GM19238 (cell line): Measurements from ENCODE around the gene THTPA.
"Not testable (repeated sequence)": the region's sequence is repeated elsewhere in the genome, so short reads cannot be mapped to it uniquely, and the experiment has no call there.

Experiments used
- DNase-seq: peaks from one replicate; pipeline ENCODE4 v3.0.0; 2011; ENCODE audit warnings: low spot score; ENCODE audit not compliant: insufficient read length

THTPA gene

DNA sequence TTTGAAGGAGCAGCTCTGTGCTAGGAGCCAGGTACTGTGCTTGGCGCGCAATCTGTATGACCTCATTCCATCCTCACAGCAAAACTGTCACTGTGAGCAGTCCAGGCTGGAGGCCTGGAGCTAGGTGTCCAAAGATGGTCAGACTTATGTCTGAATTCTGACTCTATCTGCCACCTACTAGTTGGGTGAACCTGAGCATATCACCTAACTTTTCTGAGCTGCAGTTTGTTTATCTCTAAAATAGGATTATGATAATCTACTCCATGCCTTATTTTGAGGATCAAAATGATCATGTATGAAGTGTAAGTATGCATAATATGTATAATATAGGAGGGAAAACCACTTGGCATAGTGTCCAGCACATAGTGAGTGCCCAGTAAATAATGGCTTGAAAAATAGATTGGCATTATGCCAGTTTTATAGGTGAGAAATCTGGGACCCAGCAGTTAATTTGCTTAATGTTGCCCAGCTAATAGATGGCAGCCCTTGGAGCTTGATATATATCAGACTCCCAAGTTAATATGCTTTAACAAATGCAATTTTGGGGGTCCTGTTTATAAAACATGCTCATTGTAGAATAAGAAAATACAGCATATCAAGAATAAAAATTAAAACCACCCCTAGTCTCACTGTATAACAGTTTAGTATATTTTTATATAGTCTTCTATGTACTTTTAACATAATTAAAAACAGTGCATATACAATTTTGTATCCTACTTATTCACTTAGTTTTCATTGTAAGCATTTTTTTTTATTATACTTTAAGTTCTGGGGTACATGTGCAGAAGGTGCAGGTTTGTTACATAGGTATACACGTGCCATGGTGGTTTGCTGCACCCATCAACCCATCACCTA, 27.1 kb downstream of the THTPA start:
- no peak for DNase-seq

GRCh38 chr14:23583761-23584526, 27.9 kb downstream of the THTPA start:
- DNase-seq: not testable (repeated sequence)

DNA sequence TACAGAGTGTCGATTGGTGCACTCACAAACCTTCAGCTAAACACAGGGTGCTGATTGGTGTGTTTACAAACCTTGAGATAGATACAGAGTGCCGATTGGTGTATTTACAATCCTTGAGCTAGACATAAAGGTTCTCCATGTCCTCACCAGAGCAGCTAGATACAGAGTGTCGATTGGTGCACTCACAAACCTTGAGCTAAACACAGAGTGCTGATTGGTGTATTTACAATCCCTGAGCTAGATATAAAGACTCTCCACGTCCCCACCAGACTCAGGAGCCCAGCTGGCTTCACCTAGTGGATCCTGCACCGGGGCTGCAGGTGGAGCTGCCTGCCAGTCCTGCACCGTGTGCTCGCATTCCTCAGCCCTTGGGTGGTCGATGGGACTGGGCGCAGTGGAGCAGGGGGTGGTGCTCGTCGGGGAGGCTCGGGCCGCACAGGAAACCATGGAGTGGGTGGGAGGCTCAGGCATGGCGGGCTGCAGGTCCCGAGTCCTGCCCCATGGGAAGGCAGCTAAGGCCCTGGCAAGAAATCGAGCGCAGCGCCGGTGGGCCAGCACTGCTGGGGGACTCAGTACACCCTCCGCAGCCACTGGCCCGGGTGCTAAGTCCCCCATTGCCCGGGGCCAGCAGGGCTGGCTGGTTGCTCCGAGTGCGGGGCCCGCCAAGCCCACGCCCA, 28.6 kb downstream of the THTPA start:
- not testable (repeated sequence) for DNase-seq

DNA sequence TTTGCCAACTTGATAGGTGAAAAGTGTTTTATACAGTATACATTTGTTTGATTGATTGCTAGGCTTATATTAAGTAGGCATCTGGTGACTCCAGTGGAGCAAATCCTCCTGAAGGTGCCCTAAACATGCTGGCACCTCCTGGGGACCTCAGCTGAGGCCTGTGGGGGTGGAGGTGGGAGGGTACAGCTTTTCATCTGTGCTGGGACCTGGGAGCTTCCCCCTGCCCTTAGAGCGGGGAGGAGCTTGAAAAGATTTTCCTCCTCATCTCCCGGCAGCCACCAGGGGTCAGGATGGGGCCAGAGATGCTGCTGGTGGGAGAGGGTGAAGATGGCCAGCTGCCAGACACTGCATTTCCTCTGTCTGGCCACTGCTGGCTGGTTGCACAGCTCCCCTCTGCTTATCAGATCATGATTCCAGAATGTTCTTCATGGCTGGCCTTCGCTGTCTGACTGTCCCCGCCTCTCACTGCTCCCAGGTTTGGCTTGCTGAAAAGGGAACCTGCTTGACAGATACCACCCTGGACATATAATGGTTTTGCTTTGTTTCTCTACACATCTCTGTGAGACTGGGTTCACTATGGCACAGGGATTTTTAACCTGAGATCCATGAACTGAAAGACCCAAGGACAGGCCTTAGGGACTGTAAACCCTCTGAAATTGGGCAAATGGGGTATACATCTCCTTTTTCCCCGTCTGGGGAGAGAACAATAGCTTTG, 33.0 kb downstream of the THTPA start:
- DNase-seq: peak; percentile 91

DNA sequence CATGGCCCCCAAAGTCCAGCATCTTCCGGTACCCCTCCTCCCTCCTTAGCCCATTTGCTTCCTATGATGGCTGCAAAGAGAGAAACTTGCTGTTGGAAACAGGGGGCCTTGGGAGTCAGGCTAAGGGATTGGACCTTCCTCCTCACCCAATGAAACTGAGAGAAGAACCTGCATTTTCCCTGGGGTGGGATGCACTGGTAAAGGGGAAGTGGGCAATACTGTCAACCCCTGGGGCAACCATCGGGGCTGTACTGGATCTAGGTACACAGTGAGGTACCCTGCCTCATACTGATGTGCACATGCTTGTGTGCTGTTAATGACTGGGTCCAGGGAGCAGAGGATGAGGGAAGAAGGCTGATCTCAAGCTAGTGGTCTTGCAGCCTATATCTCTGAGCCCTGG, 33.5 kb downstream of the THTPA start:
- no peak for DNase-seq

- no peak for DNase-seq
These were observed 34.1 kb downstream of the THTPA start for GRCh38 chr14:23590198-23590597.

GRCh38 chr14:23594191-23594590, 38.1 kb downstream of the THTPA start:
- DNase-seq: not testable (repeated sequence)

GRCh38 chr14:23600322-23600707, 44.2 kb downstream of the THTPA start:
- DNase-seq: no peak

- no peak for DNase-seq
These were observed 44.7 kb downstream of the THTPA start for GRCh38 chr14:23600806-23601205.

DNA sequence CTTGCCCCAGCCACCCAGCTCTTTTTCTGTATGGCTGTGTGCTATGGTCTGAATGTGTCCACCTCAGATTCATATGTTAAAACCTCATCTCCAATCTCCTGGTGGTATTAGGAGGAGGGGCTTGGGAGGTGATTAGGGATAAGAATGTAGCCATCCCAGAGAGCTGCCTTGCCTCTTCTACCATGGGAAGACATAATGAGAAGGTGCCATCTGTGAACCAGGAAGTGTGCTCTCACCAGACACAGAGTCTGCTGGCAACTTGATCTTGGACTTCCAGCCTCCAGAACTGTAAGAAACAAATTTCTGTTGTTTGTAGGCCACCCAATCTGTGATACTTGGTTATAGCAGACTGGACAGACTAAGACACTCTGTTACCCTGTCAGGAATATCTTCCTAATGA, 45.4 kb downstream of the THTPA start:
- DNase-seq: no peak

DNA sequence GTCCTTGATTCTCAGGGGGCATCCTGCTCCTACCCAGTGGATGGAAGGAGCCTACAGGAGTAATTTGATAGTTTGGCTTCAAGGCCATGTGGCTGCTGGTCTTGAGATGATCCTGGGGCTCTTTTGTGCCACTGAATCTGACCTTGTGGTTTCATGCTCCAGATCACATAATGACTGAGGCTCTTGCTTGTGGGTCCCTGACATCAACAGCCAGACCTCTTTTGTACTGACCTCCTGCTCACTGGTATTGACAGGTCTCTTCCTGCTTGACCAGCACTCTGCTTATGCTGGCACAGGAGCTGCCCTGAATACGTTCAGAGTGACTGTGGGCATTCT, 45.7 kb downstream of the THTPA start:
- DNase-seq: no peak

- no peak for DNase-seq
These were observed 46.4 kb downstream of the THTPA start for GRCh38 chr14:23602181-23603095.

DNA sequence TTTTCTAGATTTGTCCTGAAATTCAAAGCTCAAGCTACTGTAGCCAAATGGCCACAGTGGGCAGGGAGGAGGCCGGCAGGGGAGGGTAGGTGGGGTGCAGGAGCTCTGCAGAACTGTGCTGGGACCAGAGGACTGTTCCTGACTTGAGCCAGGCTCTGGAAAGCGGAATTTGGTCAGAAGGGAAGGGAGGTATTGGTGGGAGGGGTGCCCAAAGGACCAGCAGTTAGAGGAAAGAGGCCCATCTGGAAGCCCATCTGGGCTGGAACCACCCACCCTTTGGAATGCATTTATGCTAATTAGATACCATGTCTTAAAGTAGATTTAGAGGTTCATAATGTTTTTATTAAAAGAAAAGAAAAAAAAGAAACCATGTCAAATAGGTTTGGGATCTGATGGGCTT, 47.0 kb downstream of the THTPA start:
- no peak for DNase-seq

DNA sequence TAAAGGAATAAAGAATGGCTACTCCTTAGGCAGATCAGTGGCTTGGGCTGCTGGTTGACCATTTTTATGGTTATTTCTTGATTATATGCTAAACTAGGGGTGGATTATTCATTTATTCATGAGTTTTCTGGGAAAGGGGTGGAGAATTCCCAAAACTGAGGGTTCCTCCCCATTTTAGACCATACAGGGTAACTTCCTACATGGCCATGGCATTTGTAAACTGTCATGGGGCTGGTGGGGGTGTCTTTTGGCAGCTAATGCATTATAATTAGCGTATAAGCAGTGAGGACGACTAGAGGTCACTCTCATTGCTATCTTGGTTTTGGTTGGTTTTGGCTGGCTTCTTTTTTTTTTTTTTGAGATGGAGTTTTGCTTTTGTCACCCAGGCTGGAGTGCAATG, 48.1 kb downstream of the THTPA start:
- no peak for DNase-seq

- DNase-seq: no peak
These were observed 48.7 kb downstream of the THTPA start for GRCh38 chr14:23604675-23605170.

- peak; percentile 25 for DNase-seq
These were observed 50.0 kb downstream of the THTPA start for GRCh38 chr14:23605931-23606585.

DNA sequence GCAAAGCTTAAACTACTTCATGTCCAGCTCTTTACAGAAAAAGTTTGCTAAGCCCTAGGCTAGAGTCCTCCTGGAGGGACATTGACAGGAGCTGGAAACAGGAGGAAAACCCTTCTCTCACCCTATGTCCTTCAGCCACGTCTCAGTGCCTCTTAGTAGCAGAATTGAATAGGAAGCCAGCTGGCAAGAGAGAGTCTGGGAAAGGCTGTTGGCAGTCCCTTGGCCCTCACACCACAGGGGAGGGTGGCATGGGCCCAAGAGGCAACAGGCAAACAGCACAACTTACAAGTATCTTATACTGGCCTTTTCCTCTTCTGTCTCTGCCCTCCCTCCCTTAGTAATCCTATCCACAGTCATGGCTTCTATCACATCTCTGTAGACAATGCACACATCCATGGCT, 52.4 kb downstream of the THTPA start:
- DNase-seq: no peak

- DNase-seq: no peak
These were observed 52.9 kb downstream of the THTPA start for GRCh38 chr14:23609001-23609400.

GRCh38 chr14:23609411-23610089, 53.5 kb downstream of the THTPA start:
- DNase-seq: not testable (repeated sequence)
